Subcutaneous adipose tissue (tissue), 4 donors: ENCODE measurements around the gene KIAA1328. TPM values are rescaled to one million over a fixed set of nuclear protein-coding genes. Genes with fewer than 3 reads are reported as not detected.

ENCODE experiments used
- total RNA-seq, 4 donors: library from RNA; depleted of rRNA; stranded (reverse); fragments of >200 nt; gene quantifications; one replicate each; pipeline ENCODE4 v1.1.0, GENCODE V29; 2016
- TF ChIP-seq, protein P1 (sequence below): fragments of 450-650 bp; IDR thresholded peaks from one replicate; pipeline ENCODE4 v1.5.1; 2016; ENCODE audit warnings: low read depth, mild to moderate bottlenecking, control low read depth, antibody characterized with exemption, moderate library complexity

The KIAA1328 gene
- total RNA-seq, 4 donors from 2014 or later, result 15.0 to 22.8 (median 18.9) TPM

DNA sequence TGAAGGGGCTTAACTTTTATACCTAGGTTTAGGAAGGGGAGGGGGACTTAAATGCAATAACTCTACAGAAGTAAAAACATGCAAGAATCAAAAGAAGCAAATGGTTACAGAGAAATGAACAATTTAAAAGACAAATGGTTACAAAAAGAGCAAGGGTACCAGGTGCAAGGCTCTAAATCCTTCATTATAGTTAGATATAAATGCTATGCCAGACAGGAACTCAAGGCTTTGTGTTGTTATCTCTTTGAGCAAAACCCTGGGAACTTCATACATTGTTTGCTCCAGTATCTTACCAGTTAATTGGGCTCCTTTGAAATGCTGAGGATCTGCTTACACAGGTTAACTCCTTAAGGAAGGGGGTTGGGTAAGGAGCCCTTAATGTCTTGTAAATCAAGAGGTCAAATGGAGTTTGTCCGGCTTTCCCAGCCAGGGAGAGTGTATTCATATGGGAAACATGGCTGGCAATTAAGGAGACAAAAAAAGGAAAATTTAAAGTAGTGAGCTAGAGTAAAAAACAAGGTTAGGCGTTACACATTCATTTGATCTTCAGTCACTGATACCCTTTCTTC, 389.2 kb downstream of the KIAA1328 start:
- TF ChIP-seq, protein P1, sequence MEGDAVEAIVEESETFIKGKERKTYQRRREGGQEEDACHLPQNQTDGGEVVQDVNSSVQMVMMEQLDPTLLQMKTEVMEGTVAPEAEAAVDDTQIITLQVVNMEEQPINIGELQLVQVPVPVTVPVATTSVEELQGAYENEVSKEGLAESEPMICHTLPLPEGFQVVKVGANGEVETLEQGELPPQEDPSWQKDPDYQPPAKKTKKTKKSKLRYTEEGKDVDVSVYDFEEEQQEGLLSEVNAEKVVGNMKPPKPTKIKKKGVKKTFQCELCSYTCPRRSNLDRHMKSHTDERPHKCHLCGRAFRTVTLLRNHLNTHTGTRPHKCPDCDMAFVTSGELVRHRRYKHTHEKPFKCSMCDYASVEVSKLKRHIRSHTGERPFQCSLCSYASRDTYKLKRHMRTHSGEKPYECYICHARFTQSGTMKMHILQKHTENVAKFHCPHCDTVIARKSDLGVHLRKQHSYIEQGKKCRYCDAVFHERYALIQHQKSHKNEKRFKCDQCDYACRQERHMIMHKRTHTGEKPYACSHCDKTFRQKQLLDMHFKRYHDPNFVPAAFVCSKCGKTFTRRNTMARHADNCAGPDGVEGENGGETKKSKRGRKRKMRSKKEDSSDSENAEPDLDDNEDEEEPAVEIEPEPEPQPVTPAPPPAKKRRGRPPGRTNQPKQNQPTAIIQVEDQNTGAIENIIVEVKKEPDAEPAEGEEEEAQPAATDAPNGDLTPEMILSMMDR, result no peak

DNA sequence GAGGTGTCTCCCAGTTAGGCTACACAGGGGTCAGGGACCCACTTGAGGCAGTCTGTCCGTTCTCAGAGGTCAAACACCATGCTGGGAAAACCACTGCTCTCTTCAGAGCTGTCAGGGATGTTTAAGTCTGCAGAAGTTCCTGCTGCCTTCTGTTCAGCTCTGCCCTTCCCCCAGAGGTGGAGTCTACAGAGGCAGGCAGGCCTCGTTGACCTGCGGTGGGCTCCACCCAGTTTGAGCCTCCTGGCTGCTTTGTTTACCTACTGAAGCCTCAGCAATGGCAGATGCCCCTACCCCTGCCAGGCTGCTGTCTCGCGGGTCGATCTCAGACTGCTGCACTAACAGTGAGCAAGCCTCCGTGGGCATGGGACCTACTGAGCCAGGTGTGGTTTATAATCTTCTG, 390.3 kb downstream of the KIAA1328 start:
- TF ChIP-seq, protein P1, result no peak

DNA sequence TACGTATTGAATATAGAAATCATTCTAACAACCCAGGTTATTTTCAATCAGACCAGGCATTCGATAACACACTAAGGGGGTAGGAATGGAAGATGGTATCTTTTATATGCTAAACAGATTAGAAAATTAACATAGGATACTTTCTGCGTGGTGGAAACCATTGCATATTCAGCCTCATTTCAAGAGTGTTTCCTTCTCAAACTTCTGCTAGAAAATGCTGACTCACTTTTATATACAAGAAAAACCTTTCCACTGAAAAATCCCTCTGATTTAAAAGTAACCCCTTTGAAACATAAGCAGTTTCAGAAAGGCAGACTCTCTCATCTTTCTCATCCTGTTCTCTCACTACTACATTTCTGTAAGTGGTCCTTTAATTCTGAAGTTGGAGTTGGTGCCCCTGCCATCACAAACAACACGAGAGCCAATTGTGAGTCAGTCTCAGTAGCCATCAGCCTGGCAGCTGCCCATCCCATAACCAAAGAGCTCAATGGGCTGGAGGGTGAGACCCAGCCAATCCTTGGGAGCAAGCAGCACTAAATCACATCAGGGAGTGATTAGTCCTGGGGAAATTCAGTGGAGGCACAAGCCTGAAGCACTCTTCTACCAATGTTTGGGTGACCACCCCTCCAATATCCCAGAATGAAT, 393.5 kb downstream of the KIAA1328 start:
- TF ChIP-seq, protein P1, result no peak

GRCh38 chr18:37222999-37223378, 394.1 kb downstream of the KIAA1328 start:
- TF ChIP-seq, protein P1, result no peak

DNA sequence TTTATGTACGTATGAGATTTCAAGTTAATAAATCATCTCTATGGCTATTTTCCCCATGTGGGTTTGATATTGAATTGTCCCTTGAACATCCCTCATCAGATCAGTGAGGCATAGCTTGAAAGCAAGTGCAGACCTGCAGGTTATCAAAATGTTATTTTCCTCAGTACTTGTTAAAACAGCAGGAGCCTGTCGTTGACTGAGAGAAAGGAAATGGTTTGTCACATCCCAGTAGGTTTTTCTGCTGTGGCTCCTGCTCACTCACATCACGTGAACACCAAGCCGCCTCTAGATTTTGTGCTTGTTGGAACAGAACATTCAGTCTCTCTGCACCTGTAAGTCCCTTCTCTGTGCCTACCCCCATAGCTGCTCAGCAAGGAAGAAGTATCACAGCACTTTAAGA, 396.4 kb downstream of the KIAA1328 start:
- TF ChIP-seq, protein P1, result no peak

- TF ChIP-seq, protein P1, result no peak
Measured at GRCh38 chr18:37230768-37231167, 401.8 kb downstream of the KIAA1328 start.

- TF ChIP-seq, protein P1, result no peak
Measured at GRCh38 chr18:37231251-37231650, 402.3 kb downstream of the KIAA1328 start.
